Measurements from ENCODE around the gene PRR20G. TPM values are rescaled to one million over a fixed set of nuclear protein-coding genes. Genes with fewer than 3 reads are reported as not detected.
"Not testable (repeated sequence)": the region's sequence is repeated elsewhere in the genome, so short reads cannot be mapped to it uniquely, and the experiment has no call there.

The PRR20G gene
- total RNA-seq, 1 experiment from 2014 or later: not detected

DNA sequence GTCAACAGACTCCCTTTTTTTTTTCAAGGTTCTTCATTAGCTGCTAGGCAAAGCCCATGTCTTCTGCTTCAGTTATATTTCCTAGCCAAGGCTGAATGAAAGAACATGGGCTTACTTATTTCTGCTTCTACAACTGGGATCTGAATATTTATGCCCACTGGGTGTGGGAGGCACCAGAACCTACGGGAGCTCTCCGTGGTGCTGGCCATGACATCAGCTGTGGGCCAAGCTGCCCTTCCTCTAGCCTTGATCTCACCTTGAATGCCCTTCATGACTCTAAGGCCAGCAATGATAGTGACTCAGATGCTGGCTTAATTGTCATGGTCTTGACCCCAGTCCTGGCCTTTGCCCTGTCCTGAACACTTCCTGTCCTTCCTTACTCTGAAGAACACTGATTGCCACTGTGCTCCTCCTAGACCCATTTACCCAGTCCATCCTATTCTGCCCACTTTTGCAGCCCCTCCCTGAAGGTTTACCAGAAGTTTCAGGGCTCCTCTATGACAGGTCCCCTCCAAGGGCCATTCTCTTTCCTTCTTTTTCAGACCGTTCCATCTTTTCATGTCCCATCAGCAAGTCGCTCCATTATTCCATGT, 32.8 kb upstream of the PRR20G start:
- intact Hi-C loops (cut with micrococcal nuclease; ENCODE audit: unreplicated experiment): no loop called here
- Mint-ChIP-seq H3K9me3 (ENCODE audit: low read depth, unreplicated experiment) (no peaks in the 10 kb centered on the region), H3K27ac (ENCODE audit: unreplicated experiment) (no peak overlapping the region), H3K4me1 (ENCODE audit: low read depth, unreplicated experiment) (no peaks in the 10 kb centered on the region), H3K36me3 (ENCODE audit: insufficient read depth, unreplicated experiment) (no peaks in the 10 kb centered on the region), H3K4me3 (ENCODE audit: low read depth, unreplicated experiment) (no peak overlapping the region), H3K27me3 (ENCODE audit: unreplicated experiment) (peaks cover 93% of the 10 kb centered on the region)
- DNase-seq: no peak
- CTCF ChIA-PET: interaction anchor here (0.6 to 1.3 kb wide), 3 partner anchors 17 to 599 kb away, joined by 3 to 5 read pairs (median 4); no protein-coding TSS in a partner anchor
- TF ChIP-seq, protein P1, sequence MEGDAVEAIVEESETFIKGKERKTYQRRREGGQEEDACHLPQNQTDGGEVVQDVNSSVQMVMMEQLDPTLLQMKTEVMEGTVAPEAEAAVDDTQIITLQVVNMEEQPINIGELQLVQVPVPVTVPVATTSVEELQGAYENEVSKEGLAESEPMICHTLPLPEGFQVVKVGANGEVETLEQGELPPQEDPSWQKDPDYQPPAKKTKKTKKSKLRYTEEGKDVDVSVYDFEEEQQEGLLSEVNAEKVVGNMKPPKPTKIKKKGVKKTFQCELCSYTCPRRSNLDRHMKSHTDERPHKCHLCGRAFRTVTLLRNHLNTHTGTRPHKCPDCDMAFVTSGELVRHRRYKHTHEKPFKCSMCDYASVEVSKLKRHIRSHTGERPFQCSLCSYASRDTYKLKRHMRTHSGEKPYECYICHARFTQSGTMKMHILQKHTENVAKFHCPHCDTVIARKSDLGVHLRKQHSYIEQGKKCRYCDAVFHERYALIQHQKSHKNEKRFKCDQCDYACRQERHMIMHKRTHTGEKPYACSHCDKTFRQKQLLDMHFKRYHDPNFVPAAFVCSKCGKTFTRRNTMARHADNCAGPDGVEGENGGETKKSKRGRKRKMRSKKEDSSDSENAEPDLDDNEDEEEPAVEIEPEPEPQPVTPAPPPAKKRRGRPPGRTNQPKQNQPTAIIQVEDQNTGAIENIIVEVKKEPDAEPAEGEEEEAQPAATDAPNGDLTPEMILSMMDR (IDR thresholded peaks at IDR 0.05; ENCODE audit: unreplicated experiment): no peak
- BruUV-seq (replicated peaks): no TSS peak

DNA sequence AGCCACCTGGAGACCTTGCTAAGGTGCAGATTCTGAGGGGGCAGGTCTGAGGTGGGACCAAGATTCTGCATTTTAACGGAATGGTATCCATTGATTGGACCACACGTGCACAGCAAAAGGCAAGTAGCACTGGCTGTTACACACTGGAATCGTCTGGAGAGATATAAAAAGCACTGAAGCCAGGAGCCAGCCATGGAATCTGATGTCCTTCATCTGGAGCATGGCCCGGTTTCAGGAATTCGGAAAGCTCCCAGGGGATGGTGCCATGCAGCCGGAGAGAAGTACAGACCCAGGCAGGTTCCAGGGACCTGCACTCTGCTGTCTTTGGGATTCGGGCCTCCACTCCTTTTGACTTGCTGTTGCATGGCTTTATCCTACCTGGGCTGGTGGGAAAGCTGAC, 28.8 kb upstream of the PRR20G start:
- no peak overlapping the region for H3K4me3 Mint-ChIP-seq (ENCODE audit: low read depth, unreplicated experiment)
- CTCF ChIA-PET: no interaction called here
- BruUV-seq (replicated peaks): no TSS peak
- no peak for DNase-seq
- H3K36me3 Mint-ChIP-seq (ENCODE audit: insufficient read depth, unreplicated experiment): no peaks in the 10 kb centered on the region
- intact Hi-C loops (cut with micrococcal nuclease; ENCODE audit: unreplicated experiment): no loop called here
- H3K27ac Mint-ChIP-seq (ENCODE audit: unreplicated experiment): no peak overlapping the region
- H3K27me3 Mint-ChIP-seq (ENCODE audit: unreplicated experiment): peaks cover 93% of the 10 kb centered on the region
- H3K4me1 Mint-ChIP-seq (ENCODE audit: low read depth, unreplicated experiment): no peaks in the 10 kb centered on the region
- no peaks in the 10 kb centered on the region for H3K9me3 Mint-ChIP-seq (ENCODE audit: low read depth, unreplicated experiment)
- TF ChIP-seq, protein P1 (IDR thresholded peaks at IDR 0.05; ENCODE audit: unreplicated experiment): no peak

DNA sequence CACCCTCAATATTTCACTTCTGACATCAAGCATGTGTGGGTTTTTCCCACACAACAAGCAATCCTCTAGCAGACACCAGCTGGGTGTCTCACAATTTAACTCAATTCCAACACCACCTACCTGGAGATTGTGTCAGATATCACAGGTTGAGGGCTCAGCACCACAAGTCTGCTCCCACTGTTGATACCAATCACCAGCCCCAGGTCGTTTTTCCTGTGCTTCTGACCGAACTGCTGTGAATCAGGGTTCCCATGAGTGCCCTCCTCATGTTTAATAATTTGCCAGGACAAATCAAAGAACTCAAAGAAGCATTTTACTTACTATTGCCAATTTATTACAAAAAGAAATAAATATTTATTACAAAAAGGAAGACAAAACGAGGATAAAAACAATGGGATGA, 25.0 kb upstream of the PRR20G start:
- TF ChIP-seq, protein P1 (IDR thresholded peaks at IDR 0.05; ENCODE audit: unreplicated experiment): no peak
- H3K27me3 Mint-ChIP-seq (ENCODE audit: unreplicated experiment): peaks cover 96% of the 10 kb centered on the region

DNA sequence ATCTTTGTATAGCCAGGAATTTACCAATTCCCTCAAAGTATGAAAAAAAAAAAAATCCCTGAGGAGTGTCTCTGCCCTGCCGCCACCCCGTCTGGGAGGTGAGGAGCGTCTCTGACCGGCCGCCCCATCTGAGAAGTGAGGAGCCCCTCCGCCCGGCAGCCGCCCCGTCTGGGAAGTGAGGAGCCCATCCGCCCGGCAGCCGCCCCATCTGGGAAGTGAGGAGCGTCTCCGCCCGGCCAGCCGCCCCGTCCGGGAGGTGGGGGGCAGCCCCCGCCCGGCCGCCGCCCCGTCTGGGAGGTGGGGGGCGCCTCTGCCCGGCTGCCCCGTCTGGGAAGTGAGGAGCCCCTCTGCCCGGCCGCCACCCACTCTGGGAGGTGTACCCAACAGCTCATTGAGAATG, 21.0 kb upstream of the PRR20G start:
- H3K27ac Mint-ChIP-seq (ENCODE audit: unreplicated experiment); BruUV-seq (replicated peaks); DNase-seq; H3K4me3 Mint-ChIP-seq (ENCODE audit: low read depth, unreplicated experiment); H3K9me3 Mint-ChIP-seq (ENCODE audit: low read depth, unreplicated experiment); intact Hi-C loops (cut with micrococcal nuclease; ENCODE audit: unreplicated experiment): not testable (repeated sequence)
- Mint-ChIP-seq H3K4me1 (ENCODE audit: low read depth, unreplicated experiment) (peaks cover 12% of the 10 kb centered on the region), H3K36me3 (ENCODE audit: insufficient read depth, unreplicated experiment) (peaks cover 13% of the 10 kb centered on the region), H3K27me3 (ENCODE audit: unreplicated experiment) (peaks cover 84% of the 10 kb centered on the region)
- CTCF ChIA-PET: interaction anchor here (0.7 kb wide), 1 partner anchor 123 kb away, joined by 3 read pairs; no protein-coding TSS in a partner anchor

More for the DNA sequence above, 25.0 kb upstream of the PRR20G start:
- no peaks in the 10 kb centered on the region for H3K9me3 Mint-ChIP-seq (ENCODE audit: low read depth, unreplicated experiment)
- no peaks in the 10 kb centered on the region for H3K4me1 Mint-ChIP-seq (ENCODE audit: low read depth, unreplicated experiment)
- no peak overlapping the region for H3K27ac Mint-ChIP-seq (ENCODE audit: unreplicated experiment)
- DNase-seq: no peak
- no TSS peak for BruUV-seq (replicated peaks)
- no peak overlapping the region for H3K4me3 Mint-ChIP-seq (ENCODE audit: low read depth, unreplicated experiment)
- intact Hi-C loops (cut with micrococcal nuclease; ENCODE audit: unreplicated experiment): no loop called here
- H3K36me3 Mint-ChIP-seq (ENCODE audit: insufficient read depth, unreplicated experiment): no peaks in the 10 kb centered on the region
- CTCF ChIA-PET: interaction anchor here (1.3 kb wide), 1 partner anchor 9 kb away, joined by 6 read pairs; no protein-coding TSS in a partner anchor

DNA sequence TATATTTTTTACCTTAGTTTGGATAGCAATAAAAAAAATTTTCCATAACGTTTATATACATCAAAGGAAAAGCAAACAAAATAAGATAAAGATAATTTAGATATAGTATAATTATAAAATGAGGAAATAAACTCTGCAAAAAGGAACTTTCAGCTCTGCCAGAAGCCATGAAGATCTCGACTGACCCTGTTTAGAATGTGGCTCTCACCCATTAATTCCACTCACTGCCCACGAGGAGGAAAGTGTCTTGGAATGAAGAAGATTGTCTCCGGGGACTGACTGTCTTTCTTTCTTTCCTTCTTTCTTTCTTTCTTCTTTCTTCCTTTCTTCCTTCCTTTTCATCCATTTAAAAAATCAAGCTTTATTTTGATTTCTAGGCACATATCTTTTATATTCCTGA, 20.1 kb upstream of the PRR20G start:
- CTCF ChIA-PET: no interaction called here
- TF ChIP-seq, protein P1 (IDR thresholded peaks at IDR 0.05; ENCODE audit: unreplicated experiment): no peak
- no peak for DNase-seq
- Mint-ChIP-seq H3K36me3 (ENCODE audit: insufficient read depth, unreplicated experiment) (peaks cover 13% of the 10 kb centered on the region), H3K27ac (ENCODE audit: unreplicated experiment) (no peak overlapping the region), H3K4me3 (ENCODE audit: low read depth, unreplicated experiment) (no peak overlapping the region), H3K27me3 (ENCODE audit: unreplicated experiment) (peaks cover 78% of the 10 kb centered on the region), H3K4me1 (ENCODE audit: low read depth, unreplicated experiment) (peaks cover 12% of the 10 kb centered on the region), H3K9me3 (ENCODE audit: low read depth, unreplicated experiment) (no peaks in the 10 kb centered on the region)
- BruUV-seq (replicated peaks): no TSS peak
- intact Hi-C loops (cut with micrococcal nuclease; ENCODE audit: unreplicated experiment): no loop called here
